ENCODE measurements around the gene EFHC1.
A peak's percentile ranks its signal among the peaks of the same experiment; 100 is the strongest.

EFHC1 gene

GRCh38 chr6:52419809-52420667, at the start of gene EFHC1:
EFHC1 (plus strand) TSS chr6:52420342; CDS start chr6:52420411, 69 bp downstream.
- H3K27ac ChIP-seq = peak within 1 kb of the TSS; percentile 82
- TF ChIP-seq CTCF (conservative IDR thresholded peaks at IDR 0.05) (no peak), ZFX (IDR thresholded peaks at IDR 0.05) (no peak)

- TF ChIP-seq CTCF (conservative IDR thresholded peaks at IDR 0.05) = no peak
- TF ChIP-seq ZFX (IDR thresholded peaks at IDR 0.05) = no peak
- H3K27ac ChIP-seq = no peak overlapping the region
Observed at GRCh38 chr6:52371656-52372191, 48.4 kb upstream of the EFHC1 start.

- H3K27ac ChIP-seq = no peak overlapping the region
- TF ChIP-seq ZFX (IDR thresholded peaks at IDR 0.05) (no peak), CTCF (conservative IDR thresholded peaks at IDR 0.05) (no peak)
Observed at GRCh38 chr6:52373151-52373690, 46.9 kb upstream of the EFHC1 start.

- H3K27ac ChIP-seq = no peak overlapping the region
- TF ChIP-seq CTCF (conservative IDR thresholded peaks at IDR 0.05) (no peak), ZFX (IDR thresholded peaks at IDR 0.05) (no peak)
Observed at GRCh38 chr6:52374247-52374646, 45.9 kb upstream of the EFHC1 start.

GRCh38 chr6:52375780-52376556, 44.2 kb upstream of the EFHC1 start:
- TF ChIP-seq ZFX (IDR thresholded peaks at IDR 0.05) (no peak), CTCF (conservative IDR thresholded peaks at IDR 0.05) (no peak)
- no peak overlapping the region for H3K27ac ChIP-seq

- TF ChIP-seq CTCF (conservative IDR thresholded peaks at IDR 0.05) (no peak), ZFX (IDR thresholded peaks at IDR 0.05) (no peak)
- H3K27ac ChIP-seq = no peak overlapping the region
Observed at GRCh38 chr6:52376763-52377162, 43.4 kb upstream of the EFHC1 start.
